Measurements from ENCODE around the gene DKK2.
"Not testable (repeated sequence)": the region's sequence is repeated elsewhere in the genome, so short reads cannot be mapped to it uniquely, and the experiment has no call there.

DKK2 gene

GRCh38 chr4:107011312-107011711 is 24.8 kb downstream of the DKK2 start:
- no peak for DNase-seq

- no peak for DNase-seq
Observed at GRCh38 chr4:107009196-107009968, 26.7 kb downstream of the DKK2 start.

DNA sequence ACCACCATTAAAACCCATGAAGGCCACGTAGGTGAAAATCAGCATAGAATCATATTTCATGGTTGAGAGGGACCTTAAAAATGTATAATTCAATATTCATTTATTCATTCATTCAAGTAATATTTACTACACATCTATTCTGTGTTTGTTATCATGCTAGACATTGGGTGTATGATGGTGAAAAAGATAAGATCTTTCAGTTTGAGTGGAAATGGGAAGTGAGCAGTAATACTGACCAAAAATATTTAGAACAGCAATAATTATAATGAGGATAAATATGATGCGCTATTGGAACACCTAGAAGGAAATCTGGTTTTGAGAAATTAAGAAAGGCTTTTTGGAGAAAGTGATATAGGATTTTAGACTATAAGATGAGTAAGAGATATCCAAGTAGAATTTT is 28.0 kb downstream of the DKK2 start:
- no peak for DNase-seq

DNA sequence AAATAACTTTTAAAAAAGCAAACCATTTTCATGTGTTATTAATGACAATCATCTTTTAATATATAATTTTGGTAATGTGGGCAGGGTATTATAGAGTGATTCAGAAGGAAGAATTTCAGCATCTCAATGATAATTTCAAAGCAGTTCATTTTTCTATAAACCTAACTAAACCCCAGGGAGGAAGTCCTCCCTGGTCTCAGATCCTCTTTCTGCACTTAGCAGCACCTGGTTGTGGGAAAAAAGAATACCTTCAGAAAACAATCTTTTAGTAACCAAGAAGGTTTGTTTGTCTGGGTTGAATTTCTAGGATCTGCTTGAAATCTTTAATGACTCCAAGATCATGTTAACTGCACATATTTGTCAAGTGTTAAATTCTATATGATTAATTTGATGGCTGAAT is 29.9 kb downstream of the DKK2 start:
- no peak for DNase-seq

- no peak for DNase-seq
Observed at GRCh38 chr4:106996490-106996889, 39.6 kb downstream of the DKK2 start.

GRCh38 chr4:106993827-106994226 is 42.3 kb downstream of the DKK2 start:
- no peak for DNase-seq

DNA sequence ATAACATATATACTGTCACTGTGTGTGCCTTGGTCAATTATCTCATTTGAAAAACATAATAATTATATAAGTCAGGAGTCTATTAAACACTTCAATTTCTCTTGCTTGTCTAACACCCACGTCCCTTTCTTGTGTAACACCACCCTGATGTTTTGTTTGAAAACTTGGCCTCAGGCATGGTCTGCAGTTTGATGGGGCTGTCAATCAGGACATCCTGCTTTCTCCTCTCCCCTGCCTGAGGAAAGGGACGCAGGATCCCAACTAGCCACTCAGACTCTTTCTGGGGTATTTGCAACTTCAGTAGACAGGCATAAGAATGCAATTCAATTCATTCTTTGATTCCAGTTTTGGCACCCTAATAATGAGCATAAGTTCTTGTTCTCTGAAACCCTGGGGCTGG is 48.8 kb downstream of the DKK2 start:
- DNase-seq: no peak

- DNase-seq: no peak
Observed at GRCh38 chr4:106986486-106986885, 49.6 kb downstream of the DKK2 start.

GRCh38 chr4:106985830-106986229 is 50.3 kb downstream of the DKK2 start:
- DNase-seq: no peak

- no peak for DNase-seq
Observed at GRCh38 chr4:106982711-106983211, 53.4 kb downstream of the DKK2 start.

- DNase-seq: no peak
Observed at GRCh38 chr4:106981431-106981830, 54.7 kb downstream of the DKK2 start.

DNA sequence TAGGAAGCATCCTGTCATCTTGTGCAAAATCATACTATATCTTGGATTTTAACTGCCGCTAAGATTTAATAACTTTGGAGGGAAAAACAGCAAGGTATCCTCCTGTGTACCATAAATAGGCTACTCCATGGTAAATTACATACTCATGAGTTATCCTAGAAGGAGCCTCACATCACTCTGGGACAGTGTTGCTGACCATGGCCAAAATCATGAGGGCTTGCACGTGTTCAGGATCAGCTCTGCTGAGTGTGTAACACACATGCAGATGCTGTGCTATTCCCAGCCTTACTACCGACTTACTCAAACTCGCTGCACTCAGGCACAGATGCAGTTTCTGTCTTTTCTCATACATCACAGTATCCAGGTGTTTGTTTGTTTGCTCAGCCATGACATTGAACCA is 56.6 kb downstream of the DKK2 start:
- no peak for DNase-seq

- DNase-seq: no peak
Observed at GRCh38 chr4:106978046-106978774, 57.9 kb downstream of the DKK2 start.

GRCh38 chr4:106971636-106972035 is 64.5 kb downstream of the DKK2 start:
- no peak for DNase-seq

DNA sequence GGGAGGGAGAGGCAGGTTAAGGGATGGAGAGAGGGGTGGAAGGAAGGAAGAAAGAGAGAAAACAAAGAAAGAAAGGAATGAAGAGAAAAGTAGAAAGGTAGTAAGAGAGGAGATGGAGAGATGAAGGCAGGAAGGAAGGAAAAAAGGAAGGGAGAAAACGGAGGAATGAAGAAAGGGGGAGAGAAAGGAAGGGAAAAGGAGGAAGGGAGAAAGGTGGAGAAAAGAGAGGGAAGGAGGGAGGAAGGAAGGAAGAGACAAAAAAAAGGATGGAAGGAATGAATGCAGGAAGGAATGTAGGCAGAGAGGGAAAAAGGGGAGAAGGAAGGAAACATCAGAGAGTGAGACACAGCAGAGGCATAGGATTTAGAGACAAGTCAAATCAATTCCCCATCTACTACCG is 68.2 kb downstream of the DKK2 start:
- no peak for DNase-seq

DNA sequence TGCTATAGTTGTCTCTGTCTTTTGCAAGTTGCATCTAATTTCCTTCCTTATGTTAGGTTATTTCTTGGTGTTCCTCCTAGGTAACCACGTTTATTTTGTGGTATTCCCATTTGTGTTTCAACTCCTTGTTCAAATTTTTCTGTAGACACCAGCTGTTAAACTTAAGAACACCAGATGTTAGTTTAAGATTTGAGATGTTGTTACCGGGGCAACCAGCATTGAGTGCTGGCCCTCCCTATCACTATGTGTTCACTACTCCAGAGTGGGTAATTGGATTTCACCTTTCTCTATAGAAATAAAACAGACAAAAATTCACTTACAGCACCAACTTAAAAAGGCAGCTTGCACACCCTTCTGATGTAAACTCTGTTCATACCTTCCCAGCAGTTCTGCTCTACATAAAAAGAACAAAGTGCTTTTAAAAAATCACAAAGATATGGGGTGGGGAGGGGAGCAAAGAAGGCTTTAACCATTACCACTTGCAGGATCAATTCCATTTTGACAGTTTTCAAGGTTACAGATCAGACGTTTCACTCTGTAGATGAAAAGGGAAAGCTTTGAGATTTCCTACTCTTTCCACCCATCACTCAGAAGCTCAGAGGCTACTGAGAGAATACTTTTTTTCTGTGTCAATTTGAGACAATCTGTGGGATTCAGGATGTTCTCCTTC is 82.9 kb downstream of the DKK2 start:
- no peak for DNase-seq

GRCh38 chr4:106951891-106952290 is 84.2 kb downstream of the DKK2 start:
- DNase-seq: no peak

DNA sequence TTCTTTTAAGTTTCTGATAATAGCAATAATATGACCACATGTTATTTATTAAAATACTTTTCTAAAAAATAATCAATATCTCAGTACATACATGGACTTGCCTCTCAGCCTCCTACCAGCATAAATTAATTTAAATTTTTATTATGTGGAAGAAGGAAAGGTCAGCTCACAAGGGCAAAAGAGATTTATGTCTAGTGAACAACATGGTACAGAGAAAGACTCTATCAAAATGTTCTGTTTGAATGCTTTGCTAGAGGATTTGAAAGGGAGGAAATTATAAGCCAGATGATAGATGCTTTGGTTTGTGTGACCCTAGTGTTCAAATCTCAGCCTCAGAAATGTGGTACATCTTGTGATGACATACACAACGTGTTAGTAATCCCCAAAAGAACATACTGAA is 94.3 kb downstream of the DKK2 start:
- no peak for DNase-seq

- no peak for DNase-seq
Observed at GRCh38 chr4:106930522-106930921, 105.6 kb downstream of the DKK2 start.

DNA sequence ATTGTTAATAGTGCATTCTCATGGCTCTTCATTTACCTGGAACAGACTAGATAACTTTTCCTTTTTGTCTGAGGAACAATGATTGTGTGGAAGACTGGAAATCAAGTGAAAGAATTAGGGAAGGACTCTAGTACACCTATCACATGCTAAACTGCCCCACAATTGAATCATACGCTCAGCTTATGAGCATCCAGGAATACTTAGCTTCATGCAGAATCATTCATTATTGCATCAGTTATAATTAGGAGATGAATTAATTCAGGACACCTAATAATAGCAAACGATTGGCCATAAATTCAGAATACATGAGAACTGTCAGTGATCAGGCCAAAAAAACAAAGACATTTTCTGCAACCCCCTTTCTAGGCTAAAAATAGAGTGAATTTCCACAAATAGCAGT is 106.9 kb downstream of the DKK2 start:
- no peak for DNase-seq

DNA sequence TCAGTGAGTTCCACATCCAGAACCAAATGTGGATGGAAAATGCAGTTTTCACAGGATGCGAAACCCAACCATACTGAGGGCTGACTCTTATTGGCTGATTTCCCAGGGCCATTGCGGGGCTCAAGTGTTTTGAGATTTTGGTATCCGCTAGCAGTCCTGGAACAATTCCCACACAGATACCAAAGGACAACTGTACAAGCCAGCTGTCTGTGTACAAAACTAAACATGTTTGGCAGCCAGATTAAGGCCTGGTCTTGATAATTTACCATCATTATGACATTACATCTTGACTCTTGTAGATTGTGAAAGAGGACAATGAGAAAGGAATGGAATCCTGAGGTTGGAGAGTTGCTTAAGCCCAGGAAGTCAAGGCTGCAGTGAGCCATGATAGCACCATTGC is 121.9 kb downstream of the DKK2 start:
- DNase-seq: no peak

- no peak for DNase-seq
Observed at GRCh38 chr4:106909486-106910188, 126.5 kb downstream of the DKK2 start.

GRCh38 chr4:106908049-106908448 is 128.1 kb downstream of the DKK2 start:
- not testable (repeated sequence) for DNase-seq

Data from activated T-cell treated with anti-CD3 and anti-CD28 coated beads for 4 hours (primary cell).